ENCODE measurements around the gene SSNA1.

DNA sequence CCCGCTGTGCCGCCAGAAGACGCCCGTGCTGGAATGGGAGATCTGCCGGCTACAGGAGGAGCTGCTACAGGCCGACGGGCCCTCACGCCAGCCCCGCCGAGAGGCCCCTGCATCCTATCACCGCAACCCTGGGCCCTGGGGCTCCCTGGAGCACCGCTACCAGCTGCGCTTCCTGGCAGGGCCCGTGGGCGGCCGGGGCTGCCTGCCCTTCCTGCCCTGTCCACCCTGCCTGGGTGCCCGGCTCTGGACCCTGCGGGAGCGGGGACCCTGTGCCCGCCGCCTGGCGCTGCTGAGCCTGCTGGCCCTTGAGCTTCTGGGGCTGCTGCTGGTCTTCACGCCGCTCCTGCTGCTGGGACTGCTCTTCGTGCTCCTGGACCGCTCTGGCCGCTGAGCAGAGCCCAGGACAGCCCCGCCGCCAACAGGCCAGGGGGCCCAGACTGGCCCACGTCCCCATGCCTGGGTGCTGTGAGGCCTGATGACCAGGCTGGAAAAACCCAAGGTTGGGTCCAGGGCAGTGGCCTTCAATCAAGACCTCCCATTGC lies 29.8 kb downstream of the SSNA1 start:
- TF ChIP-seq, protein P1, sequence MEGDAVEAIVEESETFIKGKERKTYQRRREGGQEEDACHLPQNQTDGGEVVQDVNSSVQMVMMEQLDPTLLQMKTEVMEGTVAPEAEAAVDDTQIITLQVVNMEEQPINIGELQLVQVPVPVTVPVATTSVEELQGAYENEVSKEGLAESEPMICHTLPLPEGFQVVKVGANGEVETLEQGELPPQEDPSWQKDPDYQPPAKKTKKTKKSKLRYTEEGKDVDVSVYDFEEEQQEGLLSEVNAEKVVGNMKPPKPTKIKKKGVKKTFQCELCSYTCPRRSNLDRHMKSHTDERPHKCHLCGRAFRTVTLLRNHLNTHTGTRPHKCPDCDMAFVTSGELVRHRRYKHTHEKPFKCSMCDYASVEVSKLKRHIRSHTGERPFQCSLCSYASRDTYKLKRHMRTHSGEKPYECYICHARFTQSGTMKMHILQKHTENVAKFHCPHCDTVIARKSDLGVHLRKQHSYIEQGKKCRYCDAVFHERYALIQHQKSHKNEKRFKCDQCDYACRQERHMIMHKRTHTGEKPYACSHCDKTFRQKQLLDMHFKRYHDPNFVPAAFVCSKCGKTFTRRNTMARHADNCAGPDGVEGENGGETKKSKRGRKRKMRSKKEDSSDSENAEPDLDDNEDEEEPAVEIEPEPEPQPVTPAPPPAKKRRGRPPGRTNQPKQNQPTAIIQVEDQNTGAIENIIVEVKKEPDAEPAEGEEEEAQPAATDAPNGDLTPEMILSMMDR (IDR thresholded peaks at IDR 0.05): no peak
- TF ChIP-seq POLR2A (IDR thresholded peaks at IDR 0.05): no peak
